PC-9 (cell line): ENCODE data around the gene PDE4D.

Source experiments
- EZH2 ChIP-seq: fragments of 200-600 bp; sonication (generic); IDR thresholded peaks from 2 replicates; pipeline ENCODE4 v1.8.0; 2017; ENCODE audit warnings: antibody characterized with exemption, low read depth
- TF ChIP-seq, protein P1 (sequence below): fragments of 200-600 bp; sonication (generic); conservative IDR thresholded peaks from 2 replicates; pipeline ENCODE4 v1.6.1; 2017; ENCODE audit warnings: mixed run types, antibody characterized with exemption, mild to moderate bottlenecking, moderate library complexity

DNA sequence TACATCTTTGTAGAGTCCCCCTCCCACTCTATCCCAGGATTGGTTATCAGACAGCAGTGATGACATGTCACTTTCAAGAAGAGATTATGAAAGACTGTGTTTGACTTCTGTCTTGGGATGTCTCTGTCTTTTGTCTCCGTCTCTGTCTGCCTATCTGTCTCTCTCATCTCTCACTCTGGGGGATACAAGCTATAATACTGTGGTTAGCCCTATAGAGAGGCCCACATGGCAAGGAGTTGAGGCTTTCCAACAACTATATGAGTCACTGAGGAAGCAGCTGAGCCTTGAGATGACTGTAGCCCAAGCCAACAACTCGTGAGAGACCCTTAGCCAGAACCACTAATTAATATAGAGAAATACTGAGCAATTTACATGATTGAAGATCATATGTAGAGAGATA is 284.8 kb downstream of the PDE4D start:
- TF ChIP-seq, protein P1, sequence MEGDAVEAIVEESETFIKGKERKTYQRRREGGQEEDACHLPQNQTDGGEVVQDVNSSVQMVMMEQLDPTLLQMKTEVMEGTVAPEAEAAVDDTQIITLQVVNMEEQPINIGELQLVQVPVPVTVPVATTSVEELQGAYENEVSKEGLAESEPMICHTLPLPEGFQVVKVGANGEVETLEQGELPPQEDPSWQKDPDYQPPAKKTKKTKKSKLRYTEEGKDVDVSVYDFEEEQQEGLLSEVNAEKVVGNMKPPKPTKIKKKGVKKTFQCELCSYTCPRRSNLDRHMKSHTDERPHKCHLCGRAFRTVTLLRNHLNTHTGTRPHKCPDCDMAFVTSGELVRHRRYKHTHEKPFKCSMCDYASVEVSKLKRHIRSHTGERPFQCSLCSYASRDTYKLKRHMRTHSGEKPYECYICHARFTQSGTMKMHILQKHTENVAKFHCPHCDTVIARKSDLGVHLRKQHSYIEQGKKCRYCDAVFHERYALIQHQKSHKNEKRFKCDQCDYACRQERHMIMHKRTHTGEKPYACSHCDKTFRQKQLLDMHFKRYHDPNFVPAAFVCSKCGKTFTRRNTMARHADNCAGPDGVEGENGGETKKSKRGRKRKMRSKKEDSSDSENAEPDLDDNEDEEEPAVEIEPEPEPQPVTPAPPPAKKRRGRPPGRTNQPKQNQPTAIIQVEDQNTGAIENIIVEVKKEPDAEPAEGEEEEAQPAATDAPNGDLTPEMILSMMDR, result no peak
- no peak for TF ChIP-seq EZH2
